ENCODE measurements around the gene HIVEP3. TPM values are rescaled to one million over a fixed set of nuclear protein-coding genes. Genes with fewer than 3 reads are reported as not detected.

HIVEP3 gene
- total and polyA plus RNA-seq, 2 donors (not counting 1 experiment from before 2014, with no cell fraction given): 2.0 to 5.1 TPM

DNA sequence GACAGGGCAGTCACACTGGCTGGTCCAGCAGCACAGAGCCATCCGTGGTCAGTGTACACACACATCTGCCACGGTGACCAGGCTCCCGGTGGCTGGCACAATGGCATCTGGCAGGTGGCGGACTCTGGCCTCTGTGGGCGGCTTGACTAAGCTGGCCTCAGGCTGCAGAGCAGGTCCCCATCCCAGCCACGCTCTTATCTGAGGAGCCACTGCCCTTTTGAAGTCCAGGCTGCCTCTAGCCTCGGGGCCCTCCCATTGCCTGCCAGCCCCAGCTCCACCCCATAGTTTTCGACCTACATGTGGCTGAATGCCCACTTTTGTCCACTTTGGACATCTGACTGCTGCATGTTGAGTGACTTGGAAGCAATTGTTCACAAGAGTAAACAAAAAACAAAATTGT lies 404.3 kb downstream of the HIVEP3 start:
- H4K20me1 ChIP-seq (ENCODE audit: control insufficient read depth, insufficient read depth, low read length, poor library complexity, severe bottlenecking): no peaks in the 10 kb centered on the region
- Mint-ChIP-seq H3K4me3 (no peak overlapping the region), H3K27me3 (no peaks in the 10 kb centered on the region), H3K9me3 (ENCODE audit: insufficient read depth) (no peaks in the 10 kb centered on the region), H3K4me1 (peaks cover 29% of the 10 kb centered on the region), H3K27ac (no peak overlapping the region)
- WGBS (ENCODE audit: insufficient coverage): 98% methylated on average over 7 of the region's 8 CpGs
- POLR2A ChIA-PET: no interaction called here
- H3K9ac ChIP-seq (ENCODE audit: low read length): no peak overlapping the region
- no peak for ATAC-seq (ENCODE audit: low read depth)
- H3K27me3 ChIP-seq (replicated peaks in 1 of 4; ENCODE audit: control extremely low read depth in 1 of 4, control insufficient read depth in 3 of 4, insufficient read depth in 4 of 4, low read length in 3 of 4): no peaks in the 10 kb centered on the region
- CTCF ChIA-PET: interaction anchor here (1.4 to 2.2 kb wide), 4 partner anchors 8 to 659 kb away, joined by 3 to 7 read pairs (median 4); no protein-coding TSS in a partner anchor
- H3K4me3 ChIP-seq (ENCODE audit: control extremely low read depth in 1 of 5, extremely low read depth in 1 of 5, insufficient read depth in 1 of 5, low read depth in 2 of 5, low read length in 4 of 5): no peak overlapping the region
- H3K36me3 ChIP-seq (replicated peaks in 1 of 2; ENCODE audit: control extremely low read depth in 1 of 2, control insufficient read depth in 1 of 2, extremely low read depth in 1 of 2, insufficient read depth in 2 of 2, low read length in 1 of 2): peaks cover 0 to 11% of the 10 kb centered on the region in 2 experiments
- no peak overlapping the region for H2AFZ ChIP-seq (ENCODE audit: insufficient read depth, low read depth, low read length, poor library complexity, severe bottlenecking)
- no peak for DNase-seq
- H3K4me2 ChIP-seq (replicated peaks; ENCODE audit: low read depth, low read length, poor library complexity, severe bottlenecking): no peak overlapping the region
- peaks cover 23 to 37% of the 10 kb centered on the region in 2 donors for H3K4me1 ChIP-seq (ENCODE audit: control insufficient read depth in 2 of 2, insufficient read depth in 2 of 2, low read length in 2 of 2)
- no peaks in the 10 kb centered on the region for H3K9me3 ChIP-seq (ENCODE audit: control extremely low read depth in 1 of 3, control insufficient read depth in 2 of 3, insufficient read depth in 1 of 3, low read length in 2 of 3)
- no peak for TF ChIP-seq CTCF (IDR thresholded peaks at IDR 0.05)
- TF ChIP-seq EZH2 (IDR thresholded peaks at IDR 0.05; ENCODE audit: borderline replicate concordance, insufficient read depth, low read depth, low read length, poor library complexity, severe bottlenecking): no peak
- intact Hi-C loops (cut with micrococcal nuclease): loop anchor here (10.0 kb wide), 1 partner anchor 60 kb away; no protein-coding TSS in a partner anchor
- H3K79me2 ChIP-seq (ENCODE audit: control insufficient read depth, insufficient read depth, low read length): no peaks in the 10 kb centered on the region
- H3K27ac ChIP-seq (ENCODE audit: low read length in 2 of 2): no peak overlapping the region

- no peak for ATAC-seq (ENCODE audit: low read depth)
- H3K4me3 Mint-ChIP-seq: no peak overlapping the region
- DNase-seq: no peak
- H3K4me3 ChIP-seq (ENCODE audit: control extremely low read depth in 1 of 5, extremely low read depth in 1 of 5, insufficient read depth in 1 of 5, low read depth in 2 of 5, low read length in 4 of 5): no peak overlapping the region
- peaks cover 0 to 11% of the 10 kb centered on the region in 2 experiments for H3K36me3 ChIP-seq (replicated peaks in 1 of 2; ENCODE audit: control extremely low read depth in 1 of 2, control insufficient read depth in 1 of 2, extremely low read depth in 1 of 2, insufficient read depth in 2 of 2, low read length in 1 of 2)
- H2AFZ ChIP-seq (ENCODE audit: insufficient read depth, low read depth, low read length, poor library complexity, severe bottlenecking): no peak overlapping the region
- intact Hi-C loops (cut with micrococcal nuclease): loop anchor here (10.0 kb wide), 1 partner anchor 61 kb away; no protein-coding TSS in a partner anchor
- ChIA-PET POLR2A (no interaction called here), CTCF (interaction anchor here (2.0 kb wide), 1 partner anchor 660 kb away, joined by 5 read pairs; no protein-coding TSS in a partner anchor)
- no peak overlapping the region for H3K27ac ChIP-seq (ENCODE audit: low read length in 2 of 2)
- H3K9ac ChIP-seq (ENCODE audit: low read length): no peak overlapping the region
- H3K4me1 Mint-ChIP-seq: peaks cover 20% of the 10 kb centered on the region
- H3K4me1 ChIP-seq (ENCODE audit: control insufficient read depth in 2 of 2, insufficient read depth in 2 of 2, low read length in 2 of 2): peaks cover 13 to 27% of the 10 kb centered on the region in 2 donors
- H3K27me3 Mint-ChIP-seq: no peaks in the 10 kb centered on the region
- peak; percentile 42 for TF ChIP-seq CTCF (IDR thresholded peaks at IDR 0.05)
- no peak for TF ChIP-seq EZH2 (IDR thresholded peaks at IDR 0.05; ENCODE audit: borderline replicate concordance, insufficient read depth, low read depth, low read length, poor library complexity, severe bottlenecking)
- H3K27me3 ChIP-seq (replicated peaks in 1 of 4; ENCODE audit: control extremely low read depth in 1 of 4, control insufficient read depth in 3 of 4, insufficient read depth in 4 of 4, low read length in 3 of 4): no peaks in the 10 kb centered on the region
- WGBS (ENCODE audit: insufficient coverage): 86% methylated on average over 15 of the region's 17 CpGs
- no peak overlapping the region for H3K4me2 ChIP-seq (replicated peaks; ENCODE audit: low read depth, low read length, poor library complexity, severe bottlenecking)
- no peaks in the 10 kb centered on the region for H4K20me1 ChIP-seq (ENCODE audit: control insufficient read depth, insufficient read depth, low read length, poor library complexity, severe bottlenecking)
- H3K9me3 ChIP-seq (ENCODE audit: control extremely low read depth in 1 of 3, control insufficient read depth in 2 of 3, insufficient read depth in 1 of 3, low read length in 2 of 3): no peaks in the 10 kb centered on the region
- no peak overlapping the region for H3K27ac Mint-ChIP-seq
- H3K79me2 ChIP-seq (ENCODE audit: control insufficient read depth, insufficient read depth, low read length): no peaks in the 10 kb centered on the region
- no peaks in the 10 kb centered on the region for H3K9me3 Mint-ChIP-seq (ENCODE audit: insufficient read depth)
These were observed 405.4 kb downstream of the HIVEP3 start for GRCh38 chr1:41513383-41513735.
